A549 (cell line): ENCODE results near the gene SATB2. TPM values are rescaled to one million over a fixed set of nuclear protein-coding genes. Genes with fewer than 3 reads are reported as not detected.

Experiments used
- ATAC-seq, 2 experiments: fragments of 200-7000 bp in 1 of 2; fragments of >200 bp in 1 of 2; cut with Nextera tagmentation in 1 of 2; cut with Tn5 transposase in 1 of 2; 3 replicates each; pipeline versions ENCODE4 v1.8.0 to v1.9.1; 2018 to 2020; ENCODE audit warnings: mild to moderate bottlenecking in 1 of 2, moderate library complexity in 1 of 2
- CTCF ChIA-PET: fragments of 300-600 bp; sonication (Branson Sonifier 250); formaldehyde crosslinking; extraction: SDS; loops from one replicate; lab custom pipeline; 2021; ENCODE audit warnings: antibody characterized with exemption, inconsistent platforms; lab: Yijun Ruan, JAX
- POLR2A ChIA-PET: fragments of 350-600 bp; formaldehyde crosslinking; extraction: SDS; loops from one replicate; lab custom pipeline; 2021; ENCODE audit warnings: antibody characterized with exemption, inconsistent platforms; lab: Yijun Ruan, JAX
- DNase-seq, 2 experiments: peaks; one replicate each; pipeline versions ENCODE4 v3.0.0 to v3.0.0-alpha.2; 2011 to 2016; ENCODE audit warnings: low read depth in 1 of 2, low spot score in 1 of 2
- FAIRE-seq: peaks from 2 replicates; lab custom pipeline; 2011; peaks lifted over from hg19 to GRCh38; lab: Jason Lieb, UNC
- H3K27ac ChIP-seq, 2 experiments: fragments of >200 bp; sonication (Bioruptor Twin); formaldehyde crosslinking; 3 replicates each; pipeline ENCODE4 v1.5.1; 2016 to 2017
- H3K4me1 ChIP-seq: fragments of >200 bp; sonication (Bioruptor Twin); formaldehyde crosslinking; 3 replicates; pipeline ENCODE4 v1.6.1; 2016
- H3K4me2 ChIP-seq: fragments of >200 bp; sonication (Bioruptor Twin); formaldehyde crosslinking; 3 replicates; pipeline ENCODE4 v1.6.1; 2016
- H3K4me3 ChIP-seq: fragments of >200 bp; sonication (Bioruptor Twin); formaldehyde crosslinking; 3 replicates; pipeline ENCODE4 v1.5.1; 2016
- H3K9me3 ChIP-seq: fragments of >200 bp; sonication (Bioruptor Twin); formaldehyde crosslinking; 3 replicates; pipeline ENCODE4 v1.6.1; 2016
- BHLHE40 ChIP-seq: IDR thresholded peaks from 2 replicates; pipeline ENCODE4 v1.6.1; 2012; ENCODE audit warnings: low read depth, low read length, inconsistent platforms
- CEBPB ChIP-seq, 2 experiments: fragments of >200 bp in 1 of 2; sonication (Bioruptor Twin) in 1 of 2; formaldehyde crosslinking in 1 of 2; IDR thresholded peaks; 2 replicates each; pipeline ENCODE4 v1.6.1; 2012 to 2016
- CHD2 ChIP-seq: fragments of 150-350 bp; IDR thresholded peaks from 2 replicates; pipeline ENCODE4 v1.6.1; 2014; ENCODE audit warnings: low read length; ENCODE audit not compliant: partially characterized antibody
- CHD4 ChIP-seq: fragments of 200-600 bp; sonication (generic); IDR thresholded peaks from 2 replicates; pipeline ENCODE4 v1.6.1; 2016; ENCODE audit warnings: antibody characterized with exemption, mild to moderate bottlenecking, borderline replicate concordance
- EHMT2 ChIP-seq: fragments of 200-600 bp; sonication (generic); IDR thresholded peaks from 2 replicates; pipeline ENCODE4 v1.6.1; 2016; ENCODE audit warnings: antibody characterized with exemption, low read depth, mild to moderate bottlenecking, moderate library complexity
- EP300 ChIP-seq, 2 experiments: fragments of >200 bp; sonication (Bioruptor Twin); formaldehyde crosslinking; IDR thresholded peaks; 2 replicates in 1 of 2; 3 replicates in 1 of 2; pipeline ENCODE4 v1.6.1; 2016 to 2017
- ESRRA ChIP-seq: fragments of 150-350 bp; IDR thresholded peaks from 2 replicates; pipeline ENCODE4 v1.6.1; 2014; ENCODE audit warnings: mild to moderate bottlenecking, low read length, borderline replicate concordance
- FOSB ChIP-seq: fragments of 250-450 bp; sonication (Bioruptor Pico); IDR thresholded peaks from 2 replicates; pipeline ENCODE4 v1.5.0; 2020; ENCODE audit warnings: mild to moderate bottlenecking, moderate library complexity
- HEYL ChIP-seq: fragments of 250-450 bp; sonication (Bioruptor Pico); IDR thresholded peaks from 2 replicates; pipeline ENCODE4 v1.8.0; 2021; ENCODE audit warnings: mild to moderate bottlenecking, moderate library complexity
- JUN ChIP-seq, 2 experiments: fragments of >200 bp; sonication (Bioruptor Twin); formaldehyde crosslinking; IDR thresholded peaks; 2 replicates in 1 of 2; 3 replicates in 1 of 2; pipeline ENCODE4 v1.6.1; 2016 to 2017
- JUNB ChIP-seq: fragments of >200 bp; sonication (Bioruptor Twin); formaldehyde crosslinking; IDR thresholded peaks from 2 replicates; pipeline ENCODE4 v1.6.1; 2016
- KDM1A ChIP-seq: fragments of 200-600 bp; sonication (generic); IDR thresholded peaks from 2 replicates; pipeline ENCODE4 v1.6.1; 2016; ENCODE audit warnings: low read depth, mild to moderate bottlenecking
- KDM5A ChIP-seq: fragments of 200-600 bp; sonication (generic); IDR thresholded peaks from 2 replicates; pipeline ENCODE4 v1.6.1; 2016; ENCODE audit warnings: antibody characterized with exemption, mild to moderate bottlenecking
- MAFK ChIP-seq: fragments of 450-650 bp; IDR thresholded peaks from 2 replicates; pipeline ENCODE4 v1.6.1; 2014; ENCODE audit not compliant: partially characterized antibody
- NPAS2 ChIP-seq: fragments of 250-450 bp; sonication (Bioruptor Pico); IDR thresholded peaks from 2 replicates; pipeline ENCODE4 v1.8.0; 2022; ENCODE audit warnings: mild to moderate bottlenecking, moderate library complexity, borderline replicate concordance
- RARB ChIP-seq: fragments of 250-450 bp; sonication (Bioruptor Pico); IDR thresholded peaks from 2 replicates; pipeline ENCODE4 v1.8.0; 2021; ENCODE audit warnings: mild to moderate bottlenecking, moderate library complexity
- RNF2 ChIP-seq: fragments of 200-600 bp; sonication (generic); IDR thresholded peaks from 2 replicates; pipeline ENCODE4 v1.6.1; 2016; ENCODE audit warnings: low read depth, mild to moderate bottlenecking, antibody characterized with exemption, moderate library complexity, borderline replicate concordance
- ZFP36 ChIP-seq: fragments of 450-650 bp; IDR thresholded peaks from 2 replicates; pipeline ENCODE4 v1.6.1; 2014; ENCODE audit warnings: borderline replicate concordance; ENCODE audit not compliant: partially characterized antibody
- ZNF302 ChIP-seq: fragments of 250-450 bp; sonication (Bioruptor Pico); IDR thresholded peaks from 2 replicates; pipeline ENCODE4 v1.9.0; 2021; ENCODE audit warnings: inconsistent platforms, mild to moderate bottlenecking, moderate library complexity
- WGBS: methylation state at CpG from one replicate; pipeline ENCODE4 v1.1.6; 2017; ENCODE audit errors: missing lambda C conversion rate; 5-methylcytosine and 5-hydroxymethylcytosine counted together
- polyA plus RNA-seq, 4 experiments: library from polyadenylated mRNA; depleted of rRNA in 3 of 4; stranded (reverse); fragments of >200 nt; fragmentation: RNase III in 1 of 4; extraction: RNeasy Plus Mini Kit Qiagen cat#74134 plus additional on column Dnase treatment in 1 of 4; gene quantifications; 2 replicates in 3 of 4; 3 replicates in 1 of 4; pipeline ENCODE4 v1.2.3, GENCODE V29; 2011 to 2017
- TF ChIP-seq, protein P1 (sequence below): fragments of 200-600 bp; sonication (generic); IDR thresholded peaks from 2 replicates; pipeline ENCODE4 v1.6.1; 2016; ENCODE audit warnings: antibody characterized with exemption, mild to moderate bottlenecking, moderate library complexity
- TF ChIP-seq, protein P2 (sequence below): IDR thresholded peaks from 2 replicates; pipeline ENCODE4 v1.6.1; 2012

SATB2 gene
- polyA plus RNA-seq, 2 of the 4 experiments (the other 2 are of a cell fraction), result 1.9 to 3.4 TPM

DNA sequence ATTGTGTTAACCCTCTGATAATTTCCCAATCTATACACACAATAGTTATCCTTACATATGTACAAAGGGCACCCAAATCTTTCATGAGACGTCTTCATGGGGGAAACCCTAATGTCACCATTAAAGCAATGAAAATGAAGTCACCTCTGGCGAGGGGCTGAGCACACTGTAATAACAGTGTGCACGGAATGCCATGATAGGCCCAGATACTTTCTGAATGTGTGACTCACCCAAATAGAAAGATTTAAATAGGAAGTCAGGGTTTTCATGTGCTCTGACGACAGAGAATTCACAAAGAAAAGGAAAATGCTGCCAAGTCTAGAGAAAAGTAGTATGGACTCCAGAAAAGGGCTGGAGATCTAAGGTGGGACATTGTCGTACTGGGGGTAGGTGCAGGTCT is 128.3 kb downstream of the SATB2 start:
- DNase-seq, result no peak
- no peak for ATAC-seq
- H3K4me2 ChIP-seq, result no peak overlapping the region
- no peaks in the 10 kb centered on the region for H3K9me3 ChIP-seq
- no peak overlapping the region for H3K27ac ChIP-seq
- FAIRE-seq, result no peak
- no peak for TF ChIP-seq RNF2
- no peak for TF ChIP-seq FOSB (CRISPR knock-in tag)
- no peak for TF ChIP-seq CHD4
- 52% methylated on average over 5 of the region's 5 CpGs for WGBS
- H3K4me1 ChIP-seq, result no peaks in the 10 kb centered on the region
- ChIA-PET POLR2A (no interaction called here), CTCF (no interaction called here)
- no peak overlapping the region for H3K4me3 ChIP-seq

DNA sequence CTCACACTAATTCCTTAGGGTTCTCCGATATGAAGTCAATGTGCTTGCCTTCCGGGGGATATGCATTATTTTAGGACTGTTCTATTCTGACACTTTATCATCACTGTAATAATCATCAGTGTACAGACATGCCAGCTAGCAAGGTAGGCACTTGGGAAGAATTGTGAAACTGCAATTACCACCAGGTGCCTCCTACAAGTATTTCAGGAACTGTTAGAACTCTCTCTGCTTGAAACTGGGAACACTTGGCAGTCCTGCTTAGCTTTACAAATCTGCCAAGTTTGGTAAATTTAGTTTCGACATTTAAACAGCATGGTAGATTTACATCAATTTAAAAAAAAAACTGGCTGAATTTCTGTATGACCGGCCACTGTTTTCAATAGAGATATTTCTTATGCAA is 128.7 kb downstream of the SATB2 start:
- H3K9me3 ChIP-seq, result no peaks in the 10 kb centered on the region
- no peak for FAIRE-seq
- no peak for DNase-seq
- ChIA-PET POLR2A (no interaction called here), CTCF (interaction anchor here (0.6 kb wide), 1 partner anchor 170 kb away, joined by 4 read pairs; no protein-coding TSS in a partner anchor)
- H3K4me3 ChIP-seq, result no peak overlapping the region
- H3K4me1 ChIP-seq, result no peaks in the 10 kb centered on the region
- TF ChIP-seq ZNF302 (CRISPR knock-in tag) (no peak), EHMT2 (no peak), KDM1A (no peak), ZFP36 (no peak), NPAS2 (CRISPR knock-in tag) (no peak), BHLHE40 (no peak), KDM5A (no peak), CHD2 (no peak), MAFK (no peak), RARB (CRISPR knock-in tag) (no peak), JUNB (no peak), ESRRA (no peak), CEBPB (IDR thresholded peaks at IDR 0.05) (no peak), HEYL (CRISPR knock-in tag) (no peak), FOSB (CRISPR knock-in tag) (no peak), JUN (IDR thresholded peaks at IDR 0.05) (no peak)
- TF ChIP-seq, protein P1, sequence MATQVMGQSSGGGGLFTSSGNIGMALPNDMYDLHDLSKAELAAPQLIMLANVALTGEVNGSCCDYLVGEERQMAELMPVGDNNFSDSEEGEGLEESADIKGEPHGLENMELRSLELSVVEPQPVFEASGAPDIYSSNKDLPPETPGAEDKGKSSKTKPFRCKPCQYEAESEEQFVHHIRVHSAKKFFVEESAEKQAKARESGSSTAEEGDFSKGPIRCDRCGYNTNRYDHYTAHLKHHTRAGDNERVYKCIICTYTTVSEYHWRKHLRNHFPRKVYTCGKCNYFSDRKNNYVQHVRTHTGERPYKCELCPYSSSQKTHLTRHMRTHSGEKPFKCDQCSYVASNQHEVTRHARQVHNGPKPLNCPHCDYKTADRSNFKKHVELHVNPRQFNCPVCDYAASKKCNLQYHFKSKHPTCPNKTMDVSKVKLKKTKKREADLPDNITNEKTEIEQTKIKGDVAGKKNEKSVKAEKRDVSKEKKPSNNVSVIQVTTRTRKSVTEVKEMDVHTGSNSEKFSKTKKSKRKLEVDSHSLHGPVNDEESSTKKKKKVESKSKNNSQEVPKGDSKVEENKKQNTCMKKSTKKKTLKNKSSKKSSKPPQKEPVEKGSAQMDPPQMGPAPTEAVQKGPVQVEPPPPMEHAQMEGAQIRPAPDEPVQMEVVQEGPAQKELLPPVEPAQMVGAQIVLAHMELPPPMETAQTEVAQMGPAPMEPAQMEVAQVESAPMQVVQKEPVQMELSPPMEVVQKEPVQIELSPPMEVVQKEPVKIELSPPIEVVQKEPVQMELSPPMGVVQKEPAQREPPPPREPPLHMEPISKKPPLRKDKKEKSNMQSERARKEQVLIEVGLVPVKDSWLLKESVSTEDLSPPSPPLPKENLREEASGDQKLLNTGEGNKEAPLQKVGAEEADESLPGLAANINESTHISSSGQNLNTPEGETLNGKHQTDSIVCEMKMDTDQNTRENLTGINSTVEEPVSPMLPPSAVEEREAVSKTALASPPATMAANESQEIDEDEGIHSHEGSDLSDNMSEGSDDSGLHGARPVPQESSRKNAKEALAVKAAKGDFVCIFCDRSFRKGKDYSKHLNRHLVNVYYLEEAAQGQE, result no peak
- TF ChIP-seq, protein P2, sequence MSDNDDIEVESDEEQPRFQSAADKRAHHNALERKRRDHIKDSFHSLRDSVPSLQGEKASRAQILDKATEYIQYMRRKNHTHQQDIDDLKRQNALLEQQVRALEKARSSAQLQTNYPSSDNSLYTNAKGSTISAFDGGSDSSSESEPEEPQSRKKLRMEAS, result no peak
- no peak overlapping the region for H3K27ac ChIP-seq
- ATAC-seq, result no peak
- 96% methylated on average over 4 of the region's 4 CpGs for WGBS
- H3K4me2 ChIP-seq, result no peak overlapping the region

GRCh38 chr2:199325881-199326280 is 131.9 kb downstream of the SATB2 start:
- TF ChIP-seq EP300 (IDR thresholded peaks at IDR 0.05) (no peak), MAFK (peak; percentile 61)

More at GRCh38 chr2:199325881-199326280, 131.9 kb downstream of the SATB2 start:
- no peak overlapping the region for H3K27ac ChIP-seq
- no peak overlapping the region for H3K4me2 ChIP-seq
- POLR2A ChIA-PET, result no interaction called here
- CTCF ChIA-PET, result no interaction called here
- FAIRE-seq (no peak), DNase-seq (no peak), ATAC-seq (no peak)
- no peaks in the 10 kb centered on the region for H3K4me1 ChIP-seq
- H3K9me3 ChIP-seq, result no peaks in the 10 kb centered on the region
- WGBS, result 91% methylated on average over 1 of the region's 1 CpG
- H3K4me3 ChIP-seq, result no peak overlapping the region
